Activated T-cell treated with anti-CD3 and anti-CD28 coated beads, Interleukin-2, amount 50 U/mL, for 48 hours (primary cell): ENCODE data around the gene CCDC57.

ENCODE experiments used
- DNase-seq, 2 experiments: peaks; one replicate each; pipeline ENCODE4 v3.0.0-alpha.2; 2020

Gene CCDC57

GRCh38 chr17:82235056-82235774, 22.6 kb upstream of the CCDC57 start:
- no peak for DNase-seq

GRCh38 chr17:82234211-82235055, 21.8 kb upstream of the CCDC57 start:
- DNase-seq, result no peak

- no peak for DNase-seq
These were observed 20.5 kb upstream of the CCDC57 start for GRCh38 chr17:82232876-82233785.

GRCh38 chr17:82232322-82232820, 19.7 kb upstream of the CCDC57 start:
- DNase-seq, result no peak

- DNase-seq, result peak; percentile 48 to 57
These were observed 19.1 kb upstream of the CCDC57 start for GRCh38 chr17:82231562-82232321.

- no peak for DNase-seq
These were observed 18.6 kb upstream of the CCDC57 start for GRCh38 chr17:82231312-82231561.

- DNase-seq, result peak; percentile 75 to 82
These were observed 18.1 kb upstream of the CCDC57 start for GRCh38 chr17:82230609-82231311.

GRCh38 chr17:82229698-82230608, 17.3 kb upstream of the CCDC57 start:
- no peak for DNase-seq

GRCh38 chr17:82228842-82229697, 16.4 kb upstream of the CCDC57 start, which contains the start of gene SLC16A3:
Gene SLC16A3, plus strand, starts transcription at chr17:82229042. Its CDS starts 6,967 bp downstream, at chr17:82236009.
- peak; percentile 65 to 79 for DNase-seq

- peak; percentile 72 to 77 for DNase-seq
These were observed 15.7 kb upstream of the CCDC57 start for GRCh38 chr17:82228278-82228841.

- no peak for DNase-seq
These were observed 15.1 kb upstream of the CCDC57 start for GRCh38 chr17:82227629-82228277.

GRCh38 chr17:82226809-82227628, 14.4 kb upstream of the CCDC57 start:
- no peak for DNase-seq

- no peak for DNase-seq
These were observed 13.6 kb upstream of the CCDC57 start for GRCh38 chr17:82226146-82226808.

GRCh38 chr17:82225368-82226029, 12.9 kb upstream of the CCDC57 start:
- no peak for DNase-seq

GRCh38 chr17:82224666-82225065, 12.0 kb upstream of the CCDC57 start:
- DNase-seq, result no peak

- no peak for DNase-seq
These were observed 10.9 kb upstream of the CCDC57 start for GRCh38 chr17:82223517-82223916.

GRCh38 chr17:82222816-82223215, 10.2 kb upstream of the CCDC57 start:
- no peak for DNase-seq
